RWPE2 (cell line): ENCODE results near the gene ERO1B.

Experiments
- ATAC-seq: fragments of 200-7000 bp; cut with Tn5 transposase; 3 replicates; pipeline ENCODE4 v1.9.1; 2021; ENCODE audit warnings: low read depth
- DNase-seq: peaks from one replicate; pipeline ENCODE4 v3.0.0-alpha.2; 2020; ENCODE audit warnings: low spot score
- H3K27ac ChIP-seq: fragments of 450-650 bp; 2 replicates; pipeline ENCODE4 v1.5.1; 2017; ENCODE audit warnings: mild to moderate bottlenecking; ENCODE audit not compliant: poor library complexity, severe bottlenecking
- H3K27me3 ChIP-seq: fragments of 250-450 bp; sonication (Bioruptor Pico); 2 replicates; pipeline ENCODE4 v1.5.1; 2021; ENCODE audit warnings: mild to moderate bottlenecking, moderate library complexity; ENCODE audit not compliant: insufficient read depth, poor library complexity, severe bottlenecking
- H3K36me3 ChIP-seq: fragments of 250-450 bp; sonication (Bioruptor Pico); 2 replicates; pipeline ENCODE4 v1.5.1; 2020; ENCODE audit warnings: low read depth, mild to moderate bottlenecking, moderate library complexity
- H3K4me1 ChIP-seq: fragments of 250-450 bp; sonication (Bioruptor Pico); 2 replicates; pipeline ENCODE4 v1.5.1; 2021; ENCODE audit warnings: mild to moderate bottlenecking, moderate library complexity; ENCODE audit not compliant: insufficient read depth, poor library complexity, severe bottlenecking
- H3K4me3 ChIP-seq: fragments of 250-450 bp; sonication (Bioruptor Pico); 2 replicates; pipeline ENCODE4 v1.5.1; 2021; ENCODE audit warnings: mild to moderate bottlenecking, moderate library complexity; ENCODE audit not compliant: severe bottlenecking
- H3K9me3 ChIP-seq: fragments of 250-450 bp; sonication (Bioruptor Pico); 2 replicates; pipeline ENCODE4 v1.5.1; 2021; ENCODE audit warnings: mild to moderate bottlenecking, moderate library complexity; ENCODE audit not compliant: severe bottlenecking
- TF ChIP-seq, protein P1 (sequence below): fragments of 450-650 bp; IDR thresholded peaks from one replicate; pipeline ENCODE4 v1.5.1; 2017; ENCODE audit warnings: mild to moderate bottlenecking, moderate library complexity; ENCODE audit not compliant: poor library complexity, severe bottlenecking

ERO1B gene

DNA sequence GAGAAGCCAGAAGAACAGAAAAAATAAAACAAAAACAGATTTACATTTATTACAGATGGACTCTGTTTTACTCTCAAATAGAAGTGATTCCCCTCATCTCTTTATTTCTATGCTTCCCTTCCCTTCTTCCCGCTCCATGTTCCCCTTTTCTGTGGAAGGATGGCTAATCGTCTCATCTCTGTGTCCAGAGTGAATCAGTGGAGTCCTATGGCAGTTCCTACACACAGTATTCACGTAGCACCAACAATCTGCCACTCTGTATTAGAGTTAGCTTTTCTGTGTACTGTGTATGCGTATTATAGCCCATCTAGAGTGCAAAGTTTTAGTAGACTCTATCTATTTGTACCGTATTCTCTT, 6.8 kb upstream of the ERO1B start:
- Histone ChIP-seq H3K36me3 (no peaks in the 10 kb centered on the region), H3K9me3 (no peaks in the 10 kb centered on the region), H3K27me3 (no peaks in the 10 kb centered on the region), H3K4me1 (no peaks in the 10 kb centered on the region), H3K4me3 (no peak overlapping the region), H3K27ac (no peak overlapping the region)
- DNase-seq (no peak), ATAC-seq (no peak)
- TF ChIP-seq, protein P1, sequence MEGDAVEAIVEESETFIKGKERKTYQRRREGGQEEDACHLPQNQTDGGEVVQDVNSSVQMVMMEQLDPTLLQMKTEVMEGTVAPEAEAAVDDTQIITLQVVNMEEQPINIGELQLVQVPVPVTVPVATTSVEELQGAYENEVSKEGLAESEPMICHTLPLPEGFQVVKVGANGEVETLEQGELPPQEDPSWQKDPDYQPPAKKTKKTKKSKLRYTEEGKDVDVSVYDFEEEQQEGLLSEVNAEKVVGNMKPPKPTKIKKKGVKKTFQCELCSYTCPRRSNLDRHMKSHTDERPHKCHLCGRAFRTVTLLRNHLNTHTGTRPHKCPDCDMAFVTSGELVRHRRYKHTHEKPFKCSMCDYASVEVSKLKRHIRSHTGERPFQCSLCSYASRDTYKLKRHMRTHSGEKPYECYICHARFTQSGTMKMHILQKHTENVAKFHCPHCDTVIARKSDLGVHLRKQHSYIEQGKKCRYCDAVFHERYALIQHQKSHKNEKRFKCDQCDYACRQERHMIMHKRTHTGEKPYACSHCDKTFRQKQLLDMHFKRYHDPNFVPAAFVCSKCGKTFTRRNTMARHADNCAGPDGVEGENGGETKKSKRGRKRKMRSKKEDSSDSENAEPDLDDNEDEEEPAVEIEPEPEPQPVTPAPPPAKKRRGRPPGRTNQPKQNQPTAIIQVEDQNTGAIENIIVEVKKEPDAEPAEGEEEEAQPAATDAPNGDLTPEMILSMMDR, result no peak

DNA sequence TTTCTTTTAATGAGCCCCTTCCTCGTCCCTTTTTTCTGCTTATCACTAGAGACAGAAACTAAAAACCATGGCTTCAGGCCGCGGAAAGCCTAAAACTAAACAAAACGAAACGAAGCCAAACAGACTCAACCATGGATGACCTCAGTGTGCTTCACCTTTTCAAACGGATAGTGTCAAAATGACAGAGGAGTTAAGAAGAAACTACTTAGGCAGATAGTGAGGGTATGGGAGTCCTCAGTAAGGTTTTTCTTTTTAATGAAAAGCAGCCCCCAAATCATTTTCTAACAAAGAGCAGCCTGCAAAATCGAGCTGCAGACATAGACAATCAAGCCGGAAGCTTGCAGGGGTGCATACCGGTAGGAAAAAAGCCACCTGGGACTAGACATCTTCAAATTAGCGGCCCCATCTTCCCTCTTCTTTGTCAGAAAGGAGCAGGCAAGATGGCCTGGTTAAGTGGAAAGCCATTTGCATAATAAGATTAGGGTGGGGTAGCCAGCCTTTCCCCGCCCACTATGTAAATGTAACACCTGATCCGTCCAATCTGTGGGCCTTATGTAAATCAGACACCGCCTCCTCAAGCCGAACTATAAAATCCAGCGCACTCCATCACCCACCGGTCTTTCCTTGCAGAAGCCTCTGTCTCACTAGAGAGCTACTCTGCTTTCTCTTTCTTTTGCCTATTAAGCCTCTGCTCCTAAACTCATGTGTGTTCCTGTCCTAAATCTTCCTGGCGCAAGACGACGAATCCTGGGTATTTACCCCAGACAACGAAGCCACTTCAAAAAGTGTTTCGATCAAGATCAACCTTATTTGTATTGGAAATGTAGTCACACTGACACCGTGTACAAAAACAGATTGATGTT, 6.2 kb upstream of the ERO1B start:
- ATAC-seq (no peak), DNase-seq (no peak)
- Histone ChIP-seq H3K27me3 (no peaks in the 10 kb centered on the region), H3K4me3 (no peak overlapping the region), H3K36me3 (no peaks in the 10 kb centered on the region), H3K4me1 (no peaks in the 10 kb centered on the region), H3K9me3 (no peaks in the 10 kb centered on the region), H3K27ac (no peak overlapping the region)
- TF ChIP-seq, protein P1, result no peak

DNA sequence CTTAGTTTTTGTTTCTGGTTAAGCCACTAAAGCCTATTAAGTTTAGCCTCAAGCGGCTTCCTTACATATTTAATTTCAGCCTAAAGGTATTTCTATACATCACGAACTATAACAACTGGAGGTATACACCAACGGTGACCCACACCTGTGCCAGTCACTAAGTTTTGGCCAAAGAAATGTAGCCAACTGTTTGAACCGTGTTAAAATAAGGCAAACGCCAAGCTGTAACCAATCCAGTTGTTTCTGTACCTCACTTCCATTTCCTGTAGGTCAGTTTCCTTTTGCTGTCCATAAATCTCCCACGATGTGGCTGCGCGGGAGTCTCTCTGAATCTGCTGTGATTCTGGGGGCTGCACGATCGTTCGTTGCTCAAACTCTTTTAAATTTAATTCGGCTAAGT, 5.6 kb upstream of the ERO1B start:
- no peak for DNase-seq

DNA sequence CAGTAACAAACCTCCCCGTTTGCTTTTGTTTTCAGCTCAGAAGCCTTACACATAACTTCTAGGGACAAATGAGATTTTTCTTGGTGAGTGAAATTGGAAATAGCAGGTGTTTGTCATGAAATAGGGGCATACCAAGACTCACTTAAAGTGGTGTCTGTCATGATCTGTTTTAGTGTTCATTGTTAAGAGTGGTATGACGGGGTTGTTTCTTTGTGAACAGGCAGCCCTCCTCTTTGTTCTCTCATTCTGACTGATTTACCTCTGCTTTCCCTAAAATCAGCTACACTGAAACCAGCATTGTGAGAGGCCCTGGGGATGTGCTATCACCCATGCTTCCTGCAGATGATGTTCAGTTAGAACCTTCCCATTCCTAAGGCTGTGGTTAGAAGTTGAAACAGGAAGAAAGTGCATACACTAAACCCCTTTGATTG, 2.5 kb upstream of the ERO1B start:
- Histone ChIP-seq H3K4me1 (no peaks in the 10 kb centered on the region), H3K9me3 (no peaks in the 10 kb centered on the region), H3K4me3 (no peak overlapping the region), H3K36me3 (no peaks in the 10 kb centered on the region), H3K27me3 (no peaks in the 10 kb centered on the region), H3K27ac (no peak overlapping the region)
- TF ChIP-seq, protein P1, result no peak
- DNase-seq (no peak), ATAC-seq (no peak)

More for the DNA sequence above, 5.6 kb upstream of the ERO1B start:
- no peaks in the 10 kb centered on the region for H3K36me3 ChIP-seq
- TF ChIP-seq, protein P1, result no peak
- no peak overlapping the region for H3K4me3 ChIP-seq
- H3K4me1 ChIP-seq, result no peaks in the 10 kb centered on the region
- H3K27ac ChIP-seq, result no peak overlapping the region
- H3K9me3 ChIP-seq, result no peaks in the 10 kb centered on the region
- no peaks in the 10 kb centered on the region for H3K27me3 ChIP-seq
- ATAC-seq, result no peak

DNA sequence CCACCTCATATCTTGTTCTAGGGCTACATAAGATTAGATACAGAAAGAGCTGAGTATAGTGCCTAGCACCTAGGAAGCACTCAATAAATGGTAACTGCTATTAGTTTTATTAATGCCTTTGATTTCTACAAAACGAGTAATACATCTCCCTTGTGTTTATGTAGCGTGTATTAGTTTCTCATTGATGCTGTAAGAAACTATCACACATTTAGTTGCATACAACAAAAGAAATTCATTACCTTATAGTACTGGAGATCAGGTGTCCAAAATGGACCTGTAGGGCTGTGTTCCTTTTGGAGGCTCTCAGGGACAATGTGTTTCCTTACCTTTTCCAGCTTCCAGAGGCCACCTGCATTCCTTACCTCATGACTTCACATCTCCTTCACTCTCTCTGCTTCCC, 961 bp upstream of the ERO1B start:
- Histone ChIP-seq H3K4me1 (no peaks in the 10 kb centered on the region), H3K4me3 (no peak overlapping the region), H3K36me3 (no peaks in the 10 kb centered on the region), H3K27ac (no peak overlapping the region), H3K9me3 (no peaks in the 10 kb centered on the region), H3K27me3 (no peaks in the 10 kb centered on the region)
- no peak for ATAC-seq
- TF ChIP-seq, protein P1, result no peak
- DNase-seq, result no peak
